Astrocyte (in vitro differentiated cells and primary cell): Measurements from ENCODE around the gene TRAPPC2B.

ENCODE experiments used
- EZH2 ChIP-seq: IDR thresholded peaks from 2 replicates; pipeline ENCODE4 v1.6.1; 2012; ENCODE audit warnings: mild to moderate bottlenecking, low read length, inconsistent platforms; ENCODE audit not compliant: insufficient read depth
- TF ChIP-seq, protein P1 (sequence below): IDR thresholded peaks from 2 replicates; pipeline ENCODE4 v1.5.1; 2011; ENCODE audit warnings: low read depth, mild to moderate bottlenecking, inconsistent platforms, low read length, moderate library complexity; ENCODE audit not compliant: insufficient read depth

DNA sequence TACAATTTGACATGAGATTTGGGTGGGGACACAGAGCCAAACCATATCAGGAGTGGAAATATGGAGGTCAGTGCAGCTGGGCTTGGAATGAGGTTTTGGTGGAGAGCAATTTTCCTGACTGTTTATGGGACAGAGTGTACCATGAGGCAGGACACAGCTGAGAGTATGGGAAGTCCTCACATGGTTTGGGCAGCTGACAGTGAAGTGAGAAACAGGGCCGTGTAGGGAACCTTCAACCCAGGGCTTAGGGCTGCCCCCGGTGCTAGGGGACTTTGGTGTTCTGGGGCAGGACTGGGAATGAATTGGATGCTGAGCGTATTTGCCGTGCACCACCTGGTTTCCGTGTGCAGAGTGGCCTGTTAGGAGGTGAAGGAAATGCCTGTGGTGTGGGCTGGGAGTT is 32.4 kb downstream of the TRAPPC2B start:
- TF ChIP-seq, protein P1, sequence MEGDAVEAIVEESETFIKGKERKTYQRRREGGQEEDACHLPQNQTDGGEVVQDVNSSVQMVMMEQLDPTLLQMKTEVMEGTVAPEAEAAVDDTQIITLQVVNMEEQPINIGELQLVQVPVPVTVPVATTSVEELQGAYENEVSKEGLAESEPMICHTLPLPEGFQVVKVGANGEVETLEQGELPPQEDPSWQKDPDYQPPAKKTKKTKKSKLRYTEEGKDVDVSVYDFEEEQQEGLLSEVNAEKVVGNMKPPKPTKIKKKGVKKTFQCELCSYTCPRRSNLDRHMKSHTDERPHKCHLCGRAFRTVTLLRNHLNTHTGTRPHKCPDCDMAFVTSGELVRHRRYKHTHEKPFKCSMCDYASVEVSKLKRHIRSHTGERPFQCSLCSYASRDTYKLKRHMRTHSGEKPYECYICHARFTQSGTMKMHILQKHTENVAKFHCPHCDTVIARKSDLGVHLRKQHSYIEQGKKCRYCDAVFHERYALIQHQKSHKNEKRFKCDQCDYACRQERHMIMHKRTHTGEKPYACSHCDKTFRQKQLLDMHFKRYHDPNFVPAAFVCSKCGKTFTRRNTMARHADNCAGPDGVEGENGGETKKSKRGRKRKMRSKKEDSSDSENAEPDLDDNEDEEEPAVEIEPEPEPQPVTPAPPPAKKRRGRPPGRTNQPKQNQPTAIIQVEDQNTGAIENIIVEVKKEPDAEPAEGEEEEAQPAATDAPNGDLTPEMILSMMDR = no peak
- no peak for TF ChIP-seq EZH2
